ENCODE results near the gene SNURF.
"Not testable (repeated sequence)": the region's sequence is repeated elsewhere in the genome, so short reads cannot be mapped to it uniquely, and the experiment has no call there.

Gene SNURF

GRCh38 chr15:24954783-24955530 lies at the start of gene SNURF, which contains the start of gene SNRPN:
Gene SNURF, plus strand, starts transcription at chr15:24954987. Its CDS starts 62 bp downstream, at chr15:24955049.
Gene SNRPN, plus strand, starts transcription at chr15:24954987. Its CDS starts 19,467 bp downstream, at chr15:24974454.
- peak; percentile 62 to 71 for DNase-seq

GRCh38 chr15:24916305-24917009 lies 38.3 kb upstream of the SNURF start:
- no peak for DNase-seq

- DNase-seq: no peak
Observed at GRCh38 chr15:24917431-24917830, 37.4 kb upstream of the SNURF start.

- no peak for DNase-seq
Observed at GRCh38 chr15:24919446-24919845, 35.3 kb upstream of the SNURF start.

- not testable (repeated sequence) for DNase-seq
Observed at GRCh38 chr15:24922781-24923180, 32.0 kb upstream of the SNURF start.

GRCh38 chr15:24924153-24924552 lies 30.6 kb upstream of the SNURF start:
- no peak for DNase-seq

GRCh38 chr15:24924621-24925020 lies 30.2 kb upstream of the SNURF start:
- no peak for DNase-seq

GRCh38 chr15:24931874-24932732 lies 22.7 kb upstream of the SNURF start:
- DNase-seq: not testable (repeated sequence)

- DNase-seq: no peak
Observed at GRCh38 chr15:24933716-24934115, 21.1 kb upstream of the SNURF start.

GRCh38 chr15:24938224-24938623 lies 16.6 kb upstream of the SNURF start:
- not testable (repeated sequence) for DNase-seq

- DNase-seq: no peak
Observed at GRCh38 chr15:24940236-24940635, 14.6 kb upstream of the SNURF start.

GRCh38 chr15:24943361-24943760 lies 11.4 kb upstream of the SNURF start:
- no peak for DNase-seq

GRCh38 chr15:24944954-24945353 lies 9.8 kb upstream of the SNURF start:
- DNase-seq: no peak

- no peak for DNase-seq
Observed at GRCh38 chr15:24945711-24946110, 9.1 kb upstream of the SNURF start.

GRCh38 chr15:24948495-24948894 lies 6.3 kb upstream of the SNURF start:
- DNase-seq: no peak

GRCh38 chr15:24955531-24955921 lies 739 bp downstream of the SNURF start:
- peak; percentile 13 to 23 for DNase-seq

- peak; percentile 73 to 74 for DNase-seq
Observed at GRCh38 chr15:24956111-24956838, 1.5 kb downstream of the SNURF start.

GRCh38 chr15:24957691-24958090 lies 2.9 kb downstream of the SNURF start:
- DNase-seq: no peak

- no peak for DNase-seq
Observed at GRCh38 chr15:24961967-24962366, 7.2 kb downstream of the SNURF start.

GRCh38 chr15:24962880-24963279 lies 8.1 kb downstream of the SNURF start:
- no peak for DNase-seq

GRCh38 chr15:24966364-24967103 lies 11.7 kb downstream of the SNURF start:
- no peak for DNase-seq

GRCh38 chr15:24971052-24971451 lies 16.3 kb downstream of the SNURF start:
- DNase-seq: no peak
